Hepatocyte (in vitro differentiated cells): ENCODE measurements around the gene FRMD4B. TPM values are rescaled to one million over a fixed set of nuclear protein-coding genes. Genes with fewer than 3 reads are reported as not detected.

Source experiments
- DNase-seq: peaks from one replicate; pipeline ENCODE4 v3.0.0-alpha.2; 2016; ENCODE audit warnings: low spot score
- H2AFZ ChIP-seq: fragments of 200-600 bp; sonication (generic); 2 replicates; pipeline ENCODE4 v1.6.0; 2016; ENCODE audit warnings: antibody characterized with exemption, mild to moderate bottlenecking
- H3K27ac ChIP-seq: fragments of 200-600 bp; sonication (generic); 2 replicates; pipeline ENCODE4 v1.5.1; 2016; ENCODE audit warnings: mild to moderate bottlenecking
- H3K27me3 ChIP-seq: fragments of 200-600 bp; sonication (generic); 2 replicates; pipeline ENCODE4 v1.6.1; 2016
- H3K36me3 ChIP-seq: fragments of 200-600 bp; sonication (generic); replicated peaks from 2 replicates; pipeline ENCODE4 v1.5.1; 2016; ENCODE audit warnings: low read depth; ENCODE audit not compliant: insufficient read depth
- H3K4me1 ChIP-seq: fragments of 200-600 bp; sonication (generic); 2 replicates; pipeline ENCODE4 v1.5.1; 2016; ENCODE audit warnings: mild to moderate bottlenecking, moderate library complexity; ENCODE audit not compliant: insufficient read depth
- H3K4me2 ChIP-seq: fragments of 200-600 bp; sonication (generic); 2 replicates; pipeline ENCODE4 v1.6.0; 2016
- H3K4me3 ChIP-seq: fragments of 200-600 bp; sonication (generic); 2 replicates; pipeline ENCODE4 v1.5.1; 2016; ENCODE audit warnings: mild to moderate bottlenecking
- H3K79me2 ChIP-seq: fragments of 200-600 bp; sonication (generic); 2 replicates; pipeline ENCODE4 v1.6.0; 2017; ENCODE audit warnings: mild to moderate bottlenecking
- H3K9me2 ChIP-seq: fragments of 200-600 bp; sonication (generic); replicated peaks from 2 replicates; pipeline ENCODE4 v1.6.0; 2017; ENCODE audit warnings: mild to moderate bottlenecking; ENCODE audit not compliant: insufficient read depth
- H3K9me3 ChIP-seq: fragments of 200-600 bp; sonication (generic); 2 replicates; pipeline ENCODE4 v1.5.1; 2016; ENCODE audit warnings: low read depth, mild to moderate bottlenecking
- H4K20me1 ChIP-seq: fragments of 200-600 bp; sonication (generic); 2 replicates; pipeline ENCODE4 v1.6.0; 2016; ENCODE audit warnings: mild to moderate bottlenecking; ENCODE audit not compliant: insufficient read depth, poor library complexity, severe bottlenecking
- EZH2 ChIP-seq: fragments of 200-600 bp; sonication (generic); IDR thresholded peaks from 2 replicates; pipeline ENCODE4 v1.6.1; 2016; ENCODE audit warnings: antibody characterized with exemption, mild to moderate bottlenecking, borderline replicate concordance
- EZH2phosphoT487 ChIP-seq: fragments of 200-600 bp; sonication (generic); IDR thresholded peaks from one replicate; pipeline ENCODE4 v1.6.1; 2018; ENCODE audit warnings: antibody characterized with exemption, mild to moderate bottlenecking, low read depth, moderate library complexity; ENCODE audit not compliant: unreplicated experiment, severe bottlenecking
- WGBS: methylation state at CpG from one replicate; pipeline ENCODE4 v1.1.6; 2016; ENCODE audit warnings: low lambda C conversion rate; ENCODE audit errors: missing lambda C conversion rate; 5-methylcytosine and 5-hydroxymethylcytosine counted together
- polyA plus RNA-seq: library from polyadenylated mRNA; unstranded; fragments of >200 nt; fragmentation: Nextera tagmentation; extraction: Ambion mirVana; gene quantifications from 2 replicates; pipeline ENCODE4 v1.2.1, GENCODE V29; 2016
- total RNA-seq: library from RNA; depleted of rRNA; stranded (reverse); fragments of >200 nt; gene quantifications from 2 replicates; pipeline ENCODE4 v1.2.3, GENCODE V29; 2014
- TF ChIP-seq, protein P1 (sequence below): fragments of 200-600 bp; sonication (generic); IDR thresholded peaks from 2 replicates; pipeline ENCODE4 v1.5.1; 2016; ENCODE audit warnings: antibody characterized with exemption, mild to moderate bottlenecking; ENCODE audit not compliant: poor library complexity

FRMD4B gene
- total and polyA plus RNA-seq, 2 experiments from 2014 or later = 10.8 to 28.1 TPM

DNA sequence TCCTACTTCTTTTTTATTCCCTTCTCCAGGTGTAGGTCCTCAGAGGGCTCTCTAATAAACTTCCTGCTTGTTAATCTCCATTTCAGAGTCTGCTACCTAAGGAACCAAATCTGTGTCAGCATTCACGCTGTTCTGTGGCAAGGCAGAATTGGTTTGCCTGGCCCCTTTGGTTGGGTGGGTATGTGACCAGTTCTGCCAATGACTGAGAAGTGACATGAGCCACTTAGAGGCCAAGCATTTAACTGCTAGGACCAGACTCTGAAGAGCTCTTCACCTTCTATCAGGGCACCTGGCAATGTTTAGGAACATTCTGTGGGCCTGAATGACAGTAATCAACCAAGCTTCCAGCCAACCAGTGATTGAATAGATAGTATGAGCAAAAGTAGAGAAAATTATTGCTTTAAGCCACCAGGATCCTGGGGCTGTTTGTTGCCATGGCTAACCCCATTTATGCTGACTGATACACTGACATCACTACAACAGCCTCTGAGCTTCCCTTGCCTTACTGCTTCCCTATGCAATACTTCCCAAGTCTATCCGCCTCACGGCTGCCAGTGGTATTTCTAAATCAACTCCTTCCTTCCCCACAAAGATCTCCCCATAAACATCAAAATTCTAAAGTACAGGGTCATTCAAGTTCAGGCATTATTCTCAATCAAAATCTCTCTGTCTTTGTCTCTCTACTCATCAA, 7.6 kb downstream of the FRMD4B start:
- H3K4me3 ChIP-seq = no peak overlapping the region
- H3K27ac ChIP-seq = no peak overlapping the region
- no peak overlapping the region for H3K4me2 ChIP-seq
- H2AFZ ChIP-seq = no peak overlapping the region
- DNase-seq = no peak
- no peaks in the 10 kb centered on the region for H3K9me2 ChIP-seq
- 96% methylated on average over 3 of the region's 3 CpGs for WGBS
- H3K4me1 ChIP-seq = no peaks in the 10 kb centered on the region
- peaks cover 12% of the 10 kb centered on the region for H3K27me3 ChIP-seq
- no peaks in the 10 kb centered on the region for H3K9me3 ChIP-seq
- H3K79me2 ChIP-seq = no peaks in the 10 kb centered on the region
- H3K36me3 ChIP-seq = no peaks in the 10 kb centered on the region
- no peaks in the 10 kb centered on the region for H4K20me1 ChIP-seq
- TF ChIP-seq, protein P1, sequence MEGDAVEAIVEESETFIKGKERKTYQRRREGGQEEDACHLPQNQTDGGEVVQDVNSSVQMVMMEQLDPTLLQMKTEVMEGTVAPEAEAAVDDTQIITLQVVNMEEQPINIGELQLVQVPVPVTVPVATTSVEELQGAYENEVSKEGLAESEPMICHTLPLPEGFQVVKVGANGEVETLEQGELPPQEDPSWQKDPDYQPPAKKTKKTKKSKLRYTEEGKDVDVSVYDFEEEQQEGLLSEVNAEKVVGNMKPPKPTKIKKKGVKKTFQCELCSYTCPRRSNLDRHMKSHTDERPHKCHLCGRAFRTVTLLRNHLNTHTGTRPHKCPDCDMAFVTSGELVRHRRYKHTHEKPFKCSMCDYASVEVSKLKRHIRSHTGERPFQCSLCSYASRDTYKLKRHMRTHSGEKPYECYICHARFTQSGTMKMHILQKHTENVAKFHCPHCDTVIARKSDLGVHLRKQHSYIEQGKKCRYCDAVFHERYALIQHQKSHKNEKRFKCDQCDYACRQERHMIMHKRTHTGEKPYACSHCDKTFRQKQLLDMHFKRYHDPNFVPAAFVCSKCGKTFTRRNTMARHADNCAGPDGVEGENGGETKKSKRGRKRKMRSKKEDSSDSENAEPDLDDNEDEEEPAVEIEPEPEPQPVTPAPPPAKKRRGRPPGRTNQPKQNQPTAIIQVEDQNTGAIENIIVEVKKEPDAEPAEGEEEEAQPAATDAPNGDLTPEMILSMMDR = no peak
- TF ChIP-seq EZH2 = no peak
- no peak for TF ChIP-seq EZH2phosphoT487

DNA sequence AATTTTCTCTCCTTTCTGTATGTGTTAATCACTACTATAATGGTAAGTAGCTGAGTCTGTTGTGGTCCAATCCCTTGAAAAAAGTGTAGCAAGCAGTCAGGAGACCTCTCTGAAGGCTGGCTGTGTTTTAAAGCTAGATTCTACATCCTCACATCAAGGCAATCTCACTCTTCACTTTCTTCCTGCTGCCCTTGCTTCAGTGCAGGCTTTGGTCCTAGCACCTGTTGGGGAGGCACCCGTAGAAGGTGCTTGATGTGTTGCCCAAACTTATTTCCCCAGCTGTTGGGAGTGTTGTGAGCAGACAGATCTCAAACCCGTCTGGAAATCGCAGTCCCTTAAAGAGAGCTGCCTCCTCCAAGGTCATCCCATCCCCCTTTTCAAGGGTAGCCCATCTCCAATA, 8.6 kb downstream of the FRMD4B start:
- Histone ChIP-seq H3K27ac (no peak overlapping the region), H3K9me3 (no peaks in the 10 kb centered on the region), H3K4me1 (no peaks in the 10 kb centered on the region), H3K36me3 (no peaks in the 10 kb centered on the region), H3K79me2 (no peaks in the 10 kb centered on the region), H3K4me3 (no peak overlapping the region), H3K27me3 (peaks cover 12% of the 10 kb centered on the region), H2AFZ (no peak overlapping the region), H3K9me2 (no peaks in the 10 kb centered on the region), H3K4me2 (no peak overlapping the region), H4K20me1 (no peaks in the 10 kb centered on the region)
- no peak for DNase-seq
- TF ChIP-seq EZH2 (no peak), EZH2phosphoT487 (no peak)
- TF ChIP-seq, protein P1 = no peak
- 76% methylated on average over 3 of the region's 3 CpGs for WGBS

DNA sequence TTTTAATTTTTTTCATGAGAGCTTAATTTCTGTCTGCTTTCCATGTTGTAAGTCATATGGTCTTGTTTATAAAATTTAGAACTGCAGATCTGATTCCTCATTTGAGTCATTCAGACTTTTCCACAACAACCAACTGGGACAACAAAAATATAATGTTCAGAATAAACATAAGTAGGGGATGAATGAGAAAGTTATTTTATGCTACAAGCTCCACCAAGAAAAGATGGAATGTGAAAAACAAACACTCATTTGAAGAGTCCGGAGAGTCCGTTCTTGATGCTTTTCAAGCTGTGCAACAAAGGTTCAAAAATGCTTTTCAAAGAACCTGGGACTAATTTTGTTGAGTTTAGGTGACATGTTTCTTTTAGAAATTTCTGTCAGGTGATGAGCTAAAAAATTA, 9.2 kb downstream of the FRMD4B start:
- H3K79me2 ChIP-seq = no peaks in the 10 kb centered on the region
- no peak for DNase-seq
- TF ChIP-seq EZH2phosphoT487 (no peak), EZH2 (no peak)
- TF ChIP-seq, protein P1 = no peak
- WGBS = 83% methylated on average over 2 of the region's 2 CpGs
- H3K9me3 ChIP-seq = no peaks in the 10 kb centered on the region
- H3K4me1 ChIP-seq = no peaks in the 10 kb centered on the region
- no peak overlapping the region for H3K4me2 ChIP-seq
- no peaks in the 10 kb centered on the region for H3K9me2 ChIP-seq
- H4K20me1 ChIP-seq = no peaks in the 10 kb centered on the region
- no peak overlapping the region for H2AFZ ChIP-seq
- H3K27me3 ChIP-seq = peaks cover 11% of the 10 kb centered on the region
- H3K36me3 ChIP-seq = no peaks in the 10 kb centered on the region
- H3K27ac ChIP-seq = no peak overlapping the region
- H3K4me3 ChIP-seq = no peak overlapping the region
